OCI-LY7 (cell line): ENCODE results near the gene MLN.

Source experiments
- EZH2phosphoT487 ChIP-seq: fragments of 200-600 bp; sonication (generic); IDR thresholded peaks from 2 replicates; pipeline ENCODE4 v1.6.1; 2018; ENCODE audit warnings: low read depth, borderline replicate concordance, mild to moderate bottlenecking, mixed run types, antibody characterized with exemption, low read length, moderate library complexity, mixed read lengths
- TF ChIP-seq, protein P1 (sequence below): fragments of 200-600 bp; sonication (generic); conservative IDR thresholded peaks from 2 replicates; pipeline ENCODE4 v1.5.1; 2014; ENCODE audit warnings: mild to moderate bottlenecking, antibody characterized with exemption, low read length, moderate library complexity, mixed read lengths

DNA sequence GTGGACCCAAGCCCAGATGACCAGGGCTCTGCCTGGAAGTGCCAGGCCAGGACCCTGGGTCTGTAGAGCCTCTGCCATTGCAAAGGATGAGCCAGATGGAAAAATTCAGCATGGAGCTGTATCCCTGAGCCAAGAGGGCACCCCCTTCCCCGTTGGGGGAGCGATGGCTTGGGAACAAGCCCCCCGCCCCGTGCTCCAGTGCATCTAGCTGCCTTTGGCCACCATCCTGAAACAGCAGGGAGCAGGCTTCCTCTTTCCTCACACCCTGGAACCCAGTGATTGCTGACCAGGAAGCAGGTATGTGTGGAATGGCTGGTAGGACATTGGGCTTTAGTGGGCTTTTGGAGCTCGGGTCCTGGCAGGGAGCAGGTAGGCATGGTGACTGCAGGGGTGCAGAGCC lies 2.2 kb downstream of the MLN start:
- TF ChIP-seq, protein P1, sequence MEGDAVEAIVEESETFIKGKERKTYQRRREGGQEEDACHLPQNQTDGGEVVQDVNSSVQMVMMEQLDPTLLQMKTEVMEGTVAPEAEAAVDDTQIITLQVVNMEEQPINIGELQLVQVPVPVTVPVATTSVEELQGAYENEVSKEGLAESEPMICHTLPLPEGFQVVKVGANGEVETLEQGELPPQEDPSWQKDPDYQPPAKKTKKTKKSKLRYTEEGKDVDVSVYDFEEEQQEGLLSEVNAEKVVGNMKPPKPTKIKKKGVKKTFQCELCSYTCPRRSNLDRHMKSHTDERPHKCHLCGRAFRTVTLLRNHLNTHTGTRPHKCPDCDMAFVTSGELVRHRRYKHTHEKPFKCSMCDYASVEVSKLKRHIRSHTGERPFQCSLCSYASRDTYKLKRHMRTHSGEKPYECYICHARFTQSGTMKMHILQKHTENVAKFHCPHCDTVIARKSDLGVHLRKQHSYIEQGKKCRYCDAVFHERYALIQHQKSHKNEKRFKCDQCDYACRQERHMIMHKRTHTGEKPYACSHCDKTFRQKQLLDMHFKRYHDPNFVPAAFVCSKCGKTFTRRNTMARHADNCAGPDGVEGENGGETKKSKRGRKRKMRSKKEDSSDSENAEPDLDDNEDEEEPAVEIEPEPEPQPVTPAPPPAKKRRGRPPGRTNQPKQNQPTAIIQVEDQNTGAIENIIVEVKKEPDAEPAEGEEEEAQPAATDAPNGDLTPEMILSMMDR, result no peak
- TF ChIP-seq EZH2phosphoT487, result no peak
